ENCODE data around the gene ZNF668.
"Not testable (repeated sequence)": the region's sequence is repeated elsewhere in the genome, so short reads cannot be mapped to it uniquely, and the experiment has no call there.

The ZNF668 gene

GRCh38 chr16:31100876-31101641, 27.0 kb upstream of the ZNF668 start:
- not testable (repeated sequence) for DNase-seq

GRCh38 chr16:31099860-31100638, 26.0 kb upstream of the ZNF668 start:
- no peak for DNase-seq

- peak; percentile 77 for DNase-seq
These were observed 20.5 kb upstream of the ZNF668 start, which contains the start of gene VKORC1 for GRCh38 chr16:31094424-31095120. Gene VKORC1, minus strand, starts transcription at chr16:31094797. Its CDS starts 68 bp downstream, at chr16:31094729.

GRCh38 chr16:31094088-31094423, 20.0 kb upstream of the ZNF668 start:
- no peak for DNase-seq

GRCh38 chr16:31093132-31093703, 19.2 kb upstream of the ZNF668 start:
- DNase-seq = no peak

- DNase-seq = no peak
These were observed 18.3 kb upstream of the ZNF668 start for GRCh38 chr16:31092330-31092729.

- no peak for DNase-seq
These were observed 16.5 kb upstream of the ZNF668 start for GRCh38 chr16:31090540-31090939.

GRCh38 chr16:31089199-31089598, 15.2 kb upstream of the ZNF668 start:
- DNase-seq = no peak

- no peak for DNase-seq
These were observed 14.6 kb upstream of the ZNF668 start, which contains the start of gene PRSS53 for GRCh38 chr16:31088459-31089183. Gene PRSS53, minus strand, starts transcription at chr16:31088943. Its CDS starts 134 bp downstream, at chr16:31088809.

- no peak for DNase-seq
These were observed 13.9 kb upstream of the ZNF668 start for GRCh38 chr16:31087971-31088370.

- no peak for DNase-seq
These were observed 13.4 kb upstream of the ZNF668 start for GRCh38 chr16:31087481-31087880.

- no peak for DNase-seq
These were observed 12.5 kb upstream of the ZNF668 start for GRCh38 chr16:31086629-31086906.

GRCh38 chr16:31085873-31086628, 12.0 kb upstream of the ZNF668 start:
- no peak for DNase-seq

- DNase-seq = no peak
These were observed 11.4 kb upstream of the ZNF668 start for GRCh38 chr16:31085411-31085810.

- no peak for DNase-seq
These were observed 10.7 kb upstream of the ZNF668 start for GRCh38 chr16:31084584-31085302.

- DNase-seq = no peak
These were observed 9.9 kb upstream of the ZNF668 start for GRCh38 chr16:31083981-31084380.

GRCh38 chr16:31083556-31083955, 9.5 kb upstream of the ZNF668 start:
- DNase-seq = no peak

- no peak for DNase-seq
These were observed 9.0 kb upstream of the ZNF668 start for GRCh38 chr16:31083081-31083480.

- DNase-seq = no peak
These were observed 8.5 kb upstream of the ZNF668 start for GRCh38 chr16:31082368-31083045.

All from activated gamma-delta T cell treated with Interleukin-2 at 50 U/mL for 16 hours (primary cell).